ENCODE results near the gene SAMD13.

Gene SAMD13

GRCh38 chr1:84301004-84301784 is at the start of gene SAMD13:
TSS of gene SAMD13 (plus strand) at chr1:84301708. CDS start at chr1:84303235, 1,527 bp downstream.
- peaks cover 30 to 42% of the 10 kb centered on the region in 2 experiments for H3K4me1 ChIP-seq (ENCODE audit: control insufficient read depth in 1 of 2, insufficient read depth in 1 of 2, low read depth in 1 of 2, low read length in 1 of 2)
- no peak within 1 kb of the TSS for H3K27ac ChIP-seq
- TF ChIP-seq CTCF (IDR thresholded peaks at IDR 0.05), result no peak
- no peaks in the 10 kb centered on the region for H3K36me3 ChIP-seq
- H3K27me3 ChIP-seq, result no peaks in the 10 kb centered on the region
- peak within 1 kb of the TSS; percentile 14 to 17 for H3K4me3 ChIP-seq (ENCODE audit: low read depth in 1 of 2, low read length in 1 of 2)
- H3K9me3 ChIP-seq, result no peaks in the 10 kb centered on the region

GRCh38 chr1:84253036-84253435 is 48.5 kb upstream of the SAMD13 start:
- H3K27me3 ChIP-seq, result no peaks in the 10 kb centered on the region
- H3K9me3 ChIP-seq, result no peaks in the 10 kb centered on the region
- H3K27ac ChIP-seq, result no peak overlapping the region
- no peak for TF ChIP-seq CTCF (IDR thresholded peaks at IDR 0.05)
- H3K4me1 ChIP-seq (ENCODE audit: control insufficient read depth in 1 of 2, insufficient read depth in 1 of 2, low read depth in 1 of 2, low read length in 1 of 2), result no peaks in the 10 kb centered on the region
- no peak overlapping the region for H3K4me3 ChIP-seq (ENCODE audit: low read depth in 1 of 2, low read length in 1 of 2)
- H3K36me3 ChIP-seq, result no peaks in the 10 kb centered on the region

GRCh38 chr1:84253891-84254290 is 47.6 kb upstream of the SAMD13 start:
- Histone ChIP-seq H3K27me3 (no peaks in the 10 kb centered on the region), H3K36me3 (no peaks in the 10 kb centered on the region), H3K4me1 (ENCODE audit: control insufficient read depth in 1 of 2, insufficient read depth in 1 of 2, low read depth in 1 of 2, low read length in 1 of 2) (no peaks in the 10 kb centered on the region), H3K4me3 (ENCODE audit: low read depth in 1 of 2, low read length in 1 of 2) (no peak overlapping the region), H3K27ac (no peak overlapping the region), H3K9me3 (no peaks in the 10 kb centered on the region)
- TF ChIP-seq CTCF (IDR thresholded peaks at IDR 0.05), result no peak

GRCh38 chr1:84254703-84255238 is 46.7 kb upstream of the SAMD13 start:
- no peaks in the 10 kb centered on the region for H3K27me3 ChIP-seq
- H3K36me3 ChIP-seq, result no peaks in the 10 kb centered on the region
- no peak for TF ChIP-seq CTCF (IDR thresholded peaks at IDR 0.05)
- no peaks in the 10 kb centered on the region for H3K9me3 ChIP-seq
- no peak overlapping the region for H3K4me3 ChIP-seq (ENCODE audit: low read depth in 1 of 2, low read length in 1 of 2)
- H3K4me1 ChIP-seq (ENCODE audit: control insufficient read depth in 1 of 2, insufficient read depth in 1 of 2, low read depth in 1 of 2, low read length in 1 of 2), result no peaks in the 10 kb centered on the region
- H3K27ac ChIP-seq, result no peak overlapping the region

GRCh38 chr1:84255582-84255981 is 45.9 kb upstream of the SAMD13 start:
- Histone ChIP-seq H3K27me3 (no peaks in the 10 kb centered on the region), H3K36me3 (no peaks in the 10 kb centered on the region), H3K4me3 (ENCODE audit: low read depth in 1 of 2, low read length in 1 of 2) (no peak overlapping the region), H3K9me3 (no peaks in the 10 kb centered on the region), H3K27ac (no peak overlapping the region), H3K4me1 (ENCODE audit: control insufficient read depth in 1 of 2, insufficient read depth in 1 of 2, low read depth in 1 of 2, low read length in 1 of 2) (no peaks in the 10 kb centered on the region)
- TF ChIP-seq CTCF (IDR thresholded peaks at IDR 0.05), result no peak
